H9 (cell line): ENCODE results near the gene GIPC3. TPM values are rescaled to one million over a fixed set of nuclear protein-coding genes. Genes with fewer than 3 reads are reported as not detected.
"Not testable (repeated sequence)": the region's sequence is repeated elsewhere in the genome, so short reads cannot be mapped to it uniquely, and the experiment has no call there.

Experiments used
- DNase-seq: peaks from one replicate; pipeline ENCODE4 v3.0.0-alpha.2; 2017
- H2AFZ ChIP-seq: one replicate; pipeline ENCODE4 v1.6.1; 2013; ENCODE audit warnings: mild to moderate bottlenecking, low read length, control low read depth, moderate library complexity
- H2AK5ac ChIP-seq: 2 replicates; pipeline ENCODE4 v1.6.1; 2013; ENCODE audit warnings: low read length, control low read depth, mixed read lengths; ENCODE audit not compliant: insufficient read length
- H2BK120ac ChIP-seq: one replicate; pipeline ENCODE4 v1.6.1; 2013; ENCODE audit warnings: low read depth, mild to moderate bottlenecking, low read length, control low read depth, inconsistent platforms; ENCODE audit not compliant: poor library complexity, severe bottlenecking
- H2BK12ac ChIP-seq: 2 replicates; pipeline ENCODE4 v1.6.1; 2013; ENCODE audit warnings: low read length, control low read depth, mixed read lengths, low read depth; ENCODE audit not compliant: insufficient read length
- H2BK15ac ChIP-seq: 2 replicates; pipeline ENCODE4 v1.6.1; 2013; ENCODE audit warnings: low read depth, low read length, control low read depth
- H2BK20ac ChIP-seq: one replicate; pipeline ENCODE4 v1.6.1; 2013; ENCODE audit warnings: low read depth, mild to moderate bottlenecking, low read length, control low read depth, inconsistent platforms; ENCODE audit not compliant: poor library complexity, severe bottlenecking
- H2BK5ac ChIP-seq: 2 replicates; pipeline ENCODE4 v1.6.1; 2013; ENCODE audit warnings: low read length, control low read depth, mixed read lengths; ENCODE audit not compliant: insufficient read length
- H3K14ac ChIP-seq: 2 replicates; pipeline ENCODE4 v1.6.1; 2013; ENCODE audit warnings: low read length, control low read depth; ENCODE audit not compliant: insufficient read depth
- H3K18ac ChIP-seq: 2 replicates; pipeline ENCODE4 v1.6.1; 2013; ENCODE audit warnings: low read depth, mild to moderate bottlenecking, mixed read lengths, low read length, control low read depth; ENCODE audit not compliant: insufficient read length
- H3K23ac ChIP-seq: 2 replicates; pipeline ENCODE4 v1.6.1; 2013; ENCODE audit warnings: low read length, control low read depth, mixed read lengths, low read depth; ENCODE audit not compliant: insufficient read length
- H3K23me2 ChIP-seq: 2 replicates; pipeline ENCODE4 v1.6.1; 2013; ENCODE audit warnings: low read depth, mild to moderate bottlenecking, mixed read lengths, low read length, control low read depth; ENCODE audit not compliant: insufficient read length, poor library complexity, severe bottlenecking
- H3K27ac ChIP-seq: 2 replicates; pipeline ENCODE4 v1.5.1; 2013; ENCODE audit warnings: low read length, control low read depth, mixed read lengths, low read depth; ENCODE audit not compliant: insufficient read length
- H3K27me3 ChIP-seq: 2 replicates; pipeline ENCODE4 v1.6.1; 2013; ENCODE audit warnings: low read length, control low read depth, inconsistent platforms; ENCODE audit not compliant: insufficient read depth
- H3K4ac ChIP-seq: 2 replicates; pipeline ENCODE4 v1.6.1; 2013; ENCODE audit warnings: low read depth, mild to moderate bottlenecking, control low read depth, inconsistent platforms, low read length, moderate library complexity
- H3K4me1 ChIP-seq: 2 replicates; pipeline ENCODE4 v1.6.1; 2013; ENCODE audit warnings: low read length, control low read depth, inconsistent platforms; ENCODE audit not compliant: insufficient read depth
- H3K4me2 ChIP-seq: 2 replicates; pipeline ENCODE4 v1.6.1; 2013; ENCODE audit warnings: low read length, control low read depth, mixed read lengths; ENCODE audit not compliant: insufficient read length, insufficient read depth
- H3K56ac ChIP-seq: 2 replicates; pipeline ENCODE4 v1.6.1; 2013; ENCODE audit warnings: low read depth, mild to moderate bottlenecking, mixed read lengths, low read length, control low read depth; ENCODE audit not compliant: insufficient read length
- H3K79me1 ChIP-seq: 2 replicates; pipeline ENCODE4 v1.6.1; 2013; ENCODE audit warnings: low read depth, mild to moderate bottlenecking, moderate library complexity, low read length, control low read depth, inconsistent platforms; ENCODE audit not compliant: insufficient read depth, poor library complexity, severe bottlenecking
- H3K79me2 ChIP-seq: 2 replicates; pipeline ENCODE4 v1.6.1; 2013; ENCODE audit warnings: low read length, control low read depth, inconsistent platforms; ENCODE audit not compliant: insufficient read depth
- H3K9ac ChIP-seq: 2 replicates; pipeline ENCODE4 v1.6.1; 2013; ENCODE audit warnings: low read length, control low read depth, mixed read lengths; ENCODE audit not compliant: insufficient read length; ENCODE audit errors: extremely low read depth
- H3K9me3 ChIP-seq: one replicate; pipeline ENCODE4 v1.6.1; 2013; ENCODE audit warnings: low read depth, low read length, inconsistent platforms; ENCODE audit not compliant: control insufficient read depth
- H3T11ph ChIP-seq: one replicate; pipeline ENCODE4 v1.6.1; 2013; ENCODE audit warnings: mild to moderate bottlenecking, low read length, control low read depth, inconsistent platforms
- H4K20me1 ChIP-seq: one replicate; pipeline ENCODE4 v1.6.1; 2013; ENCODE audit not compliant: control insufficient read depth, insufficient read length, insufficient read depth
- H4K5ac ChIP-seq: 2 replicates; pipeline ENCODE4 v1.6.1; 2013; ENCODE audit warnings: low read depth, mild to moderate bottlenecking, mixed read lengths, low read length, control low read depth; ENCODE audit not compliant: insufficient read length
- H4K8ac ChIP-seq: replicated peaks from 2 replicates; pipeline ENCODE4 v1.6.1; 2013; ENCODE audit warnings: low read length, control low read depth, mixed read lengths, low read depth; ENCODE audit not compliant: insufficient read length
- H4K91ac ChIP-seq: 2 replicates; pipeline ENCODE4 v1.6.1; 2013; ENCODE audit warnings: low read depth, mild to moderate bottlenecking, moderate library complexity, mixed read lengths, low read length, control low read depth; ENCODE audit not compliant: insufficient read length
- H3K27ac Mint-ChIP-seq, 3 experiments: 2 replicates in 2 of 3; 3 replicates in 1 of 3; pipeline ENCODE4 v1.8.0; 2020 to 2021; ENCODE audit warnings: mixed read lengths in 3 of 3, mild to moderate bottlenecking in 1 of 3, moderate library complexity in 1 of 3
- H3K27me3 Mint-ChIP-seq: 2 replicates; pipeline ENCODE4 v1.8.0; 2021; ENCODE audit warnings: low read depth, mild to moderate bottlenecking, moderate library complexity, mixed read lengths
- H3K36me3 Mint-ChIP-seq, 3 experiments: 2 replicates in 2 of 3; 3 replicates in 1 of 3; pipeline ENCODE4 v1.8.0; 2020 to 2021; ENCODE audit warnings: low read depth in 3 of 3, mixed read lengths in 3 of 3; ENCODE audit not compliant: insufficient read depth in 1 of 3
- H3K4me1 Mint-ChIP-seq, 2 experiments: 2 replicates each; pipeline ENCODE4 v1.8.0; 2020; ENCODE audit warnings: mixed read lengths in 2 of 2
- H3K4me3 Mint-ChIP-seq, 2 experiments: 2 replicates in 1 of 2; 3 replicates in 1 of 2; pipeline ENCODE4 v1.8.0; 2020 to 2021; ENCODE audit warnings: mild to moderate bottlenecking in 2 of 2, mixed read lengths in 2 of 2, moderate library complexity in 1 of 2
- H3K9me3 Mint-ChIP-seq, 2 experiments: 2 replicates in 1 of 2; 3 replicates in 1 of 2; pipeline ENCODE4 v1.8.0; 2020; ENCODE audit warnings: mild to moderate bottlenecking in 2 of 2, mixed read lengths in 2 of 2, moderate library complexity in 1 of 2
- WGBS: extraction: QIAGEN DNeasy Blood & Tissue Kit; methylation state at CpG from one replicate; pipeline ENCODE4 v1.1.7; 2013; ENCODE audit warnings: missing lambda C conversion rate, low lambda C conversion rate, mixed read lengths; ENCODE audit not compliant: insufficient read length; ENCODE audit errors: extremely low coverage; 5-methylcytosine and 5-hydroxymethylcytosine counted together
- total RNA-seq: library from RNA; stranded (reverse); gene quantifications from 2 replicates; pipeline ENCODE4 v1.2.1, GENCODE V29; 2021
- TF ChIP-seq, protein P1 (sequence below): fragments of 200-600 bp; sonication (generic); conservative IDR thresholded peaks from 3 replicates; pipeline ENCODE4 v1.8.0; 2021; ENCODE audit warnings: antibody characterized with exemption, mild to moderate bottlenecking

Gene GIPC3
- total RNA-seq, 1 experiment from 2014 or later = 1.6 TPM

GRCh38 chr19:3580156-3580934 is 4.9 kb upstream of the GIPC3 start:
- H3K27ac ChIP-seq = no peak overlapping the region
- H3K4me3 Mint-ChIP-seq = no peak overlapping the region
- no CpG with 5 or more reads among the region's 11 CpGs for WGBS

DNA sequence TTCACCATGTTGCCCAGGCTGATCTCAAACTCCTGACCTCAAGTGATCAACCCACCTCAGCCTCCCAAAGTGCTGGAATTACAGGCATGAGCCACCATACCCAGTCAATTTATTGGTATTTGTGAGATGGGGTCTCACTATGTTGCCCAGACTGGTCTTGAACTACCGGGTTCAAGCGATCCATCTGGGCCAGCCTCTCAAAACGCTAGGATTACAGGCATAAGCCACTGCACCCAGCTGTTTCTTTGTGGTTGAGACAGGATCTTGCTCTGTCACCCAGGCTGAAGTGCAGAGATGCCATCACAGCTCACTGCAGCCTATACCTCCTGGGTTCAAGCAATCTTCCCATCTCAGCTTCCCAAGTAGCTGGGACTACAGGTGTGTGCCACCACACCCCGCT is 3.5 kb upstream of the GIPC3 start:
- not testable (repeated sequence) for H3K79me1 ChIP-seq, H2BK20ac ChIP-seq, H3K4me1 Mint-ChIP-seq, H3K27ac ChIP-seq, DNase-seq, H3K9me3 Mint-ChIP-seq, H4K5ac ChIP-seq, H4K91ac ChIP-seq, H3T11ph ChIP-seq, H3K23ac ChIP-seq, H3K9me3 ChIP-seq, H3K56ac ChIP-seq, H3K27ac Mint-ChIP-seq, H2BK12ac ChIP-seq, H3K27me3 ChIP-seq, H4K8ac ChIP-seq, H3K4ac ChIP-seq, H3K18ac ChIP-seq, H3K4me2 ChIP-seq, H3K36me3 Mint-ChIP-seq, H2BK120ac ChIP-seq, H2AK5ac ChIP-seq, H4K20me1 ChIP-seq, H3K4me1 ChIP-seq, H3K9ac ChIP-seq, H2BK5ac ChIP-seq, H3K14ac ChIP-seq, H3K79me2 ChIP-seq, H2BK15ac ChIP-seq, H3K4me3 Mint-ChIP-seq, H2AFZ ChIP-seq
- peaks cover 59% of the 10 kb centered on the region for H3K27me3 Mint-ChIP-seq
- WGBS = no CpG with 5 or more reads among the region's 4 CpGs
- peaks cover 10% of the 10 kb centered on the region for H3K23me2 ChIP-seq

More at GRCh38 chr19:3580156-3580934, 4.9 kb upstream of the GIPC3 start:
- H3K4me1 ChIP-seq = no peaks in the 10 kb centered on the region
- H2BK15ac ChIP-seq = no peak overlapping the region
- Mint-ChIP-seq H3K27ac (no peak overlapping the region), H3K4me1 (peaks cover 7 to 14% of the 10 kb centered on the region in 2 experiments), H3K36me3 (peaks cover 2 to 3% (median 3%) of the 10 kb centered on the region in 3 experiments; a peak in 6 of 7 replicates), H3K9me3 (no peaks in the 10 kb centered on the region; a peak in 1 of 5 replicates), H3K27me3 (peaks cover 49% of the 10 kb centered on the region)
- no peak overlapping the region for H2BK120ac ChIP-seq
- H3K79me2 ChIP-seq = no peaks in the 10 kb centered on the region
- no peak overlapping the region for H2BK20ac ChIP-seq
- H3K18ac ChIP-seq = no peak overlapping the region
- no peak overlapping the region for H3K23ac ChIP-seq
- H3K4me2 ChIP-seq = no peak overlapping the region
- no peak overlapping the region for H4K8ac ChIP-seq
- no peak overlapping the region for H2BK12ac ChIP-seq
- H2BK5ac ChIP-seq = no peak overlapping the region
- H4K20me1 ChIP-seq = no peaks in the 10 kb centered on the region
- H3K56ac ChIP-seq = no peak overlapping the region
- H3K9me3 ChIP-seq = no peaks in the 10 kb centered on the region
- no peak for DNase-seq
- no peak overlapping the region for H2AFZ ChIP-seq
- peaks cover 15% of the 10 kb centered on the region for H3K23me2 ChIP-seq
- TF ChIP-seq, protein P1, sequence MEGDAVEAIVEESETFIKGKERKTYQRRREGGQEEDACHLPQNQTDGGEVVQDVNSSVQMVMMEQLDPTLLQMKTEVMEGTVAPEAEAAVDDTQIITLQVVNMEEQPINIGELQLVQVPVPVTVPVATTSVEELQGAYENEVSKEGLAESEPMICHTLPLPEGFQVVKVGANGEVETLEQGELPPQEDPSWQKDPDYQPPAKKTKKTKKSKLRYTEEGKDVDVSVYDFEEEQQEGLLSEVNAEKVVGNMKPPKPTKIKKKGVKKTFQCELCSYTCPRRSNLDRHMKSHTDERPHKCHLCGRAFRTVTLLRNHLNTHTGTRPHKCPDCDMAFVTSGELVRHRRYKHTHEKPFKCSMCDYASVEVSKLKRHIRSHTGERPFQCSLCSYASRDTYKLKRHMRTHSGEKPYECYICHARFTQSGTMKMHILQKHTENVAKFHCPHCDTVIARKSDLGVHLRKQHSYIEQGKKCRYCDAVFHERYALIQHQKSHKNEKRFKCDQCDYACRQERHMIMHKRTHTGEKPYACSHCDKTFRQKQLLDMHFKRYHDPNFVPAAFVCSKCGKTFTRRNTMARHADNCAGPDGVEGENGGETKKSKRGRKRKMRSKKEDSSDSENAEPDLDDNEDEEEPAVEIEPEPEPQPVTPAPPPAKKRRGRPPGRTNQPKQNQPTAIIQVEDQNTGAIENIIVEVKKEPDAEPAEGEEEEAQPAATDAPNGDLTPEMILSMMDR = no peak
- no peaks in the 10 kb centered on the region; the same call in 1 of the 2 replicates for H3K27me3 ChIP-seq
- H3K4ac ChIP-seq = no peak overlapping the region
- H3T11ph ChIP-seq = no peak overlapping the region
- no peak overlapping the region for H4K5ac ChIP-seq
- no peak overlapping the region for H2AK5ac ChIP-seq
- no peak overlapping the region for H3K9ac ChIP-seq
- H3K14ac ChIP-seq = no peak overlapping the region
- no peak overlapping the region for H4K91ac ChIP-seq
- no peaks in the 10 kb centered on the region for H3K79me1 ChIP-seq
